NCI-H1092 treated with DMSO at 0.1 percent for 48 hours (cell line): ENCODE results near the gene MIS18A.
A peak's percentile ranks its signal among the peaks of the same experiment; 100 is the strongest.
"Not testable (repeated sequence)": the region's sequence is repeated elsewhere in the genome, so short reads cannot be mapped to it uniquely, and the experiment has no call there.

ENCODE experiments used
- DNase-seq: peaks from one replicate; lab custom pipeline; 2025; lab: John Stamatoyannopoulos, UW

The MIS18A gene

GRCh38 chr21:32304998-32305397 lies 26.1 kb upstream of the MIS18A start:
- no peak for DNase-seq

GRCh38 chr21:32303385-32303784 lies 24.5 kb upstream of the MIS18A start:
- no peak for DNase-seq

- no peak for DNase-seq
Observed at GRCh38 chr21:32302560-32302959, 23.7 kb upstream of the MIS18A start.

DNA sequence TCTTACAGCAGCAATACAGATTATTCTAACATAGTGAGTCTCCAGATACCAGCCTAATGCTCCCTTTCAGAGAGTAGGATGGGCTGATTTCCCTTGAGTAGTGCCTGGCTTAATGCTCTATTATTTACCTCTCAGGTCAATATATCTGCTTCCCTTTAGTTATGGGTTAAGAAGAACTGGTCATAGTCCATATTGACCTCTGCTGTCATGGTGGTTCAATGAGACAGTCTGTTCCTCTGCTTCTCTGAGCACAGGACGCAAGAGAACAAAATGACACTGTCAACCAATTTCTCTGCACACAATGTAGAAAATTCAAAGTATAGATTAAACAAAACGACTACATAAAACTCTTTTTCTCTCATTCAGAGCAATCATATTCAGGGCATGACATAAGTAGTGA lies 22.7 kb upstream of the MIS18A start:
- no peak for DNase-seq

DNA sequence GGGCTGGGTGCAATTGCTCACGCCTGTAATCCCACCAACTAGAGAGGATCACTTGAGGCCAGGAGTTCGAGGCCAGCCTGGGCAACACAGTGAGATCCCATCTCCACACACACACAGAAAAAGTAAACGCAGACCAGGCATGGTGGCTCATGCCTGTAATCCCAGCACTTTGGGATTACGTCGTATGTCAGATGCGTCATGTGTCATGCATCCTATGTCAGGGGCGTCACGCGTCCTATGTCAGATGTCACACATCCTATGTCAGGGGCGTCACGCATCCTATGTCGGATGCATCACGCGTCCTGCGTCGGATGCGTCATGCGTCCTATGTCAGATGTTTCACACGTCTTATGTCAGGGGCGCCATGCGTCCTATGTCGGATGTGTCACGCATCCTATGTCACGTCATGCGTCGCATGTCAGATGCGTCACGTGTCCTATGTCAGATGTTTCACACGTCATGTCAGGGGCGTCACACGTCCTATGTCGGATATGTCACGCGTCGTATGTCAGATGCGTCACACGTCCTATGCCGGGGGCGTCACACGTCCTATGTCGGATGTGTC lies 21.4 kb upstream of the MIS18A start:
- no peak for DNase-seq

GRCh38 chr21:32299695-32300094 lies 20.8 kb upstream of the MIS18A start:
- no peak for DNase-seq

DNA sequence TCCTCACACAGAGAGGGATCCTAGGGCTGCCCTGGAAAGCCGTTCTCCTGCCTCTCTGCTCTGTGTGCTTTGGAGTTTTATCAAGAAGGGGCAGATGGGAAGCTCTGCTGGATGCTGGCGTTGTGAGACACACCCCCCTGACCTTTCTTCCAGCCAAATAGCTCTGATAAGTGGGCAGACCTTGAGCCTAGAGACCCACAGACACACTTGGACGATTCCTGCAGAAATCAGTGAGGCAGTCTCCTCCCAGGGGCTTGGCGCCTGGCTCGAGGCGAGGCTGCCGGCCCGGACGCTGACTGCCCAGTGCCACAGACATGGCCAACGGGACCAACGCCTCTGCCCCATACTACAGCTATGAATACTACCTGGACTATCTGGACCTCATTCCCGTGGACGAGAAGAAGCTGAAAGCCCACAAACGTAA lies 19.8 kb upstream of the MIS18A start, which contains the start of gene MRAP:
Gene MRAP, plus strand, starts transcription at position 198 of the 424 bp plus-strand sequence. Its CDS starts 117 bp downstream, at position 315.
- no peak for DNase-seq

DNA sequence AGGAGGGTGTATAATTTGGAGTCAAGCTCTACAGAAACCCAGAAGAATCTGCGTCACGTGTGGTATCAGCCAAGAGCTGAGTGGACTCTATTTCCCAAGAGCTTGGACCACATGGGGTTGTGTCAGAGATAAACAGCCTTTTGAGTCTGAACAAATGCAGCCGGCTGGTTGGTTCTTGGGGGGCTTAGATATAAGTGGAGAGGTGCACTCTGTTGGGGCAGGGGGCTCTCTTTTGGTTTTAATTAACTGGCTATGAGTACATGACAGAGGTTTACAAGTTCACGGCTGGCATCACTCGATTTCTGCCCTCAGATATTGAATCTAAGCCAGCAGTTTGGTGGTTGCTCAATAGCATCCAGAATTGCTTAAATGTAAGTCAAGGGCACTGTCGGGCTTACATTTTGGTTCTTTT lies 19.3 kb upstream of the MIS18A start:
- no peak for DNase-seq

DNA sequence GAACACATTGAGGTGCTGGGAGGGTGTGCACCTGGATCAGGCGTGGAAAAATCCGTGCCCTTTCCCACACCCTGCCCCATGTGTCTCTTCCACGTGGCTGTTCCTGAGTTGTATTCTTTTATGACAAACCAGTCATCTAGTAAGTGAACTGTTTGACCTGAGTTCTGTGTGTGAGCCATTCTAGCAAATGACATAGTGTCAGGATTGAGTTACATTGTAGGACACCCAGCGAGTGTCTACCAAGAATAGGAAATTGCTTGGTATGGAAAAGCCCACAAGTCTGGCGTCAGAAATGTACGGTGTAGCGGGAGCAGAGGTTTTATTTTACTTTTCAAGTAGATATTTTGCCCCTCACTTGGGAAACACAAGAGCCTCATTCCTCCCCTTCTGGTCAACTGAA lies 18.6 kb upstream of the MIS18A start:
- no peak for DNase-seq

DNA sequence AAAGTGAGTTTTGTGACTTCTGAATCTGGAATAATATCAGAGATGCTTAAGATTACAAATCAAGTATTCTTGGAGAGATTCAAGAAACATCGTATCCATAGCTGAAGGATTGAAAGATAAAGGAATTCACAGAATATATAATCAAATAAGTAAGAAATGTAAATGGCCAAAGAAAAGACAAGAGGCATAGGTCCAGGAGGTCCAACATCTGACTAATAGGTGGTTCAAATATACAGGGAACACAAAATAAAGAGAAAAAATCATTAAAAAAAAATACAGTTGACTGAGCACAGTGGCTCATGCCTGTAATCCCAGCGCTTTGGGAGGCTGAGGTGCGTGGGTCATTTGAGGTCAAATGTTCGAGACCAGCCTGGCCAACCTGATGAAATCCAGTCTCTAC lies 6.6 kb upstream of the MIS18A start:
- no peak for DNase-seq

GRCh38 chr21:32282992-32283391 lies 4.1 kb upstream of the MIS18A start:
- no peak for DNase-seq

GRCh38 chr21:32281531-32281930 lies 2.7 kb upstream of the MIS18A start:
- DNase-seq = no peak

DNA sequence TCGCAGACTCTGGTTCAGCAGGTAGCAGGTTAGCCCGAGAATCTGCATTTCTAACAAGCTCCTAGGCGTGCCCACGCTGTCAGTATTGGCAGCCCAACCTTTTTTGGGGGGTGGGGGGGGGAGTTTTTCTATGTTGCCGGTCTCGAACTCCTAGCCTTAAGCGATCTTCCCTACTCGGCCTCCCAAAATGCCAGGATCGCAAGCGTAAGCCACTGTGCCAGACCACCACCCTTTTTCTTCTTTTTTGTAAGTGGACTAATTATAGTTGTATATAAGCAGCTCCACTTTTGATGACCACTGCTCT lies 480 bp upstream of the MIS18A start:
- DNase-seq = no peak

DNA sequence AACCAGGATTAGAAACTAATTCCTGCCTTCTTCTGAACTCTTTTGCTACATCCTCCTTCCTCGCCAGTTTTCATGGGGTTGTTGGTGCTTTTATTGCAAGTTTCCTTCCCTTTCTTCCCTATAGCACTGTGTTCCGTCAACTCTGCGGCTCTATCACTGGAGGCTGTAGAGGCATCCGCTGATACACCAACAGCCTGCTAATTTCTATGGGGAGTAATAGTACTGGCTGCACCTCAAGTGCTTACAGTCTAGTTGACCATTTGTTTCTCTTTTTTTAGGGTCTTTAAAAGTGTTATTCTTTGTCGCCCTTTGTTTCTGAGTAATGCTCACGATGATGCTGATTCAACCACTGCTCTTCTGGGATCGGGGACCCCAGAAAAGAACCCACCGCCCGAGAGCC lies 746 bp downstream of the MIS18A start:
- peak; percentile 5 for DNase-seq

- no peak for DNase-seq
Observed at GRCh38 chr21:32276671-32277070, 2.2 kb downstream of the MIS18A start.

- no peak for DNase-seq
Observed at GRCh38 chr21:32270748-32271147, 8.1 kb downstream of the MIS18A start.

- not testable (repeated sequence) for DNase-seq
Observed at GRCh38 chr21:32265321-32265720, 13.5 kb downstream of the MIS18A start.

- no peak for DNase-seq
Observed at GRCh38 chr21:32261929-32262328, 16.9 kb downstream of the MIS18A start.

DNA sequence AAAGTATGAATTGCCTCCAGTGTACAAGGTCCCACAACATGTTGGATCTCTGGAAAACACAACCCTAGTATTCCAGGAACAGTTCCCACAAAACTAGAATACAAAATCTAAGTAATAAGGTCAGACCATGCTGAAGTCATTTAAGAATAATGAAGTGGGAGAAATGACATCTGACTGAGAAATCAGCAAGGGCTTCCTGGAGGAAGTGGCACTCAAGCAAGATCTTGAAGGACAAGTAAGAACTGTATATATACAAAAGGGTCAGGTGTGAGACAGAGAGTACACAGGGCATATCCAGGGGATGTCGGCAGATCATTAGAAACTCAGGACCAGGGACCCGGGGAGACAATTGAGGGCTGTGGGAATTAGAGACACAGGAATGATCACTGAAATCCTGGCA lies 18.7 kb downstream of the MIS18A start:
- no peak for DNase-seq

GRCh38 chr21:32258786-32259048 lies 20.1 kb downstream of the MIS18A start:
- DNase-seq = not testable (repeated sequence)

GRCh38 chr21:32257962-32258785 lies 20.7 kb downstream of the MIS18A start:
- DNase-seq = peak; percentile 79

DNA sequence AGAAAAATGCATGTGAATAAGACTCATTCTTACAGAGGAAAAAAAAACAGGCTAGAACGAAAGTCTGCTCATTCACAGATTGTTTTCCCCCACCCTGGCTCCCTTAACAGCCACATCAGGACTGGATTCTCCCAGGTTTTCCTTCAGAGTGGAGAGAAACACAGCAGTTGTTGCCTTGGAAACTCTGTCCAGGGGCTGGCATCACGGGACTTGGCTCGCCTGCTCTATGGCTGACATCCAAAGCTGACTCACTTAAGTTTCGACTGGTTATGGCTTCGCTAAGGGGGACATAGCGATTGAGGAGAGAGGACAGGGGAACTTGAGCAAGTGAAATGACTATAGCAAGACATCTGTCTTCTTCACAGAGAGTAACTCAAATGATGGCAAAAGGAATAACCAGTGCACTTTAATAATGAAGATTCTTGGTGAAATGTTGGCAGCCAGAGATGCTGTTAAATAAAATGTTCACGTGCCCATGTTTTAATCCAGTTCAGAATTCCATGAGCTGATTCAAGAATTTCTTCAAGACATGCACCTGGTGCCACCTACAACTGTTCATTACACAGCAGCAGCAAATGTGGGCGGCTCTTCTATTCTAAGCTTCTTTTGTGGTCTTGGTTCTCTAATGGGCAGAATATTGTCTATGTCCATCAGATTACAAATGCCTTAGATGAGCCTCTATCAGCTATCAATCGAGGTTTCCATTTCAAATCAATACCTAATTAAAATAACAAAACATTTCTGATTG lies 21.8 kb downstream of the MIS18A start:
- peak; percentile 89 for DNase-seq

DNA sequence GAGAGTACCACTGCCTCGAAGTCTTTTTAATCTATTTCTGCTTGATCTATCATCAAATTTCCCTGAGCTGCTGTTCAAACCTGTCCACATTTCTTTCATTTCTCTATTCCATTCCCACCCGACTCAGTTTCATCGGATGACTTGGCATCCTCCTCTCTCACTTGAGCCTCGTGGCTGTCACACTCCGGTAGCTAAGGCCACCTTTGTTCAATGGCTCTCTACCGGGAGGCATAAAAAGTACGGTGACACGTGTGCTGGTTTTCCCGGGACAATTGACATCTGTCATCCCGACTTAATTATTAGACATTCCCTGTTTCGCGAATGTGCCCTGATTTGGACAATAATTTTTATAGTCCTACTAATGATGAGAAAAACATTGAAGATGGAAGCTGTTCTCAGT lies 22.6 kb downstream of the MIS18A start:
- peak; percentile 29 for DNase-seq
